ENCODE data around the gene AFF4. TPM values are rescaled to one million over a fixed set of nuclear protein-coding genes. Genes with fewer than 3 reads are reported as not detected.

Gene AFF4
- total RNA-seq, 1 experiment from 2014 or later = 58.1 TPM

DNA sequence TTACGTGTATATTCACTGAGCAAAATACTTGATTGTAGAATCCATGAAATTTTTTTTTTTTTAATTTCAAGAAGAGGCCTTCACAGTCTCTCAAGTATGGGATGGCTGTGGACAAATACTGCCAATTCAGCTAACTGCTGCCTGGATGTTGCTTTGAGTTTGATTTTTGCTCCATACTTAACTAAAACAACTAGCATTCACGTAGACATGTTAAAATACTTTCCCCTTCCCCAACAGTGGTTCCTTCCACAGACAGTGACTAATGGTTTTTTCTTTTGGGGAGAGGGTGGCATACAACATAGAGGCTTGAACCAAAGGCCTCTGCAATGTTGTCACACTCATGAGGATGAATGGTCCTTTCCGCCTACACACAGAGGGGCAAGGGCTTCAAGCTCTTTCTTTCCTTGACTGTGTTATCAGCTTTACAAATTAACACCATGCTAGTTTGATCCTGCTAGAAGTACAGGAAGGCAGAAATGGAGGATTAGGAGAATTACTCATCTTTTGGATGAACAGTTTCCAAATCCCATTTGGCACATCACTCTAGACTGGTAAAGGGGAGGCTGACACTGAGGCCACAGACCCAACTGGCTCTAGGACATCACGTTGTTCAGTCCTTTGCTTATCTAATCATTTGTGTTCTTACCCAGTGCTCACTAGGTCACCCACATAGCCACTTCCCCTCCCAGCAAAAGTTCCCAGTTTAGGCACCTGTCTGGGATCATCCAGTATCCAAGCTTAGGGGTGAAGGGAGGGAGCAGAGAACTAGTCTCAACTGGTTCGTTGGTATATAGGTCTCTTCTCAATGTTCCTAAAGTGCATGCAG lies 91.8 kb downstream of the AFF4 start:
- TF ChIP-seq, protein P1, sequence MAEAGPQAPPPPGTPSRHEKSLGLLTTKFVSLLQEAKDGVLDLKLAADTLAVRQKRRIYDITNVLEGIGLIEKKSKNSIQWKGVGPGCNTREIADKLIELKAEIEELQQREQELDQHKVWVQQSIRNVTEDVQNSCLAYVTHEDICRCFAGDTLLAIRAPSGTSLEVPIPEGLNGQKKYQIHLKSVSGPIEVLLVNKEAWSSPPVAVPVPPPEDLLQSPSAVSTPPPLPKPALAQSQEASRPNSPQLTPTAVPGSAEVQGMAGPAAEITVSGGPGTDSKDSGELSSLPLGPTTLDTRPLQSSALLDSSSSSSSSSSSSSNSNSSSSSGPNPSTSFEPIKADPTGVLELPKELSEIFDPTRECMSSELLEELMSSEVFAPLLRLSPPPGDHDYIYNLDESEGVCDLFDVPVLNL (CRISPR knock-in tag; IDR thresholded peaks at IDR 0.05; ENCODE audit: borderline replicate concordance, low read depth) = no peak
- TF ChIP-seq GABPB1 (CRISPR knock-in tag; IDR thresholded peaks at IDR 0.05) = no peak
- no peak for TF ChIP-seq SP1 (CRISPR knock-in tag; conservative IDR thresholded peaks at IDR 0.05)
- no peak for TF ChIP-seq NFE2L1 (CRISPR knock-in tag; IDR thresholded peaks at IDR 0.05)
- TF ChIP-seq, protein P2, sequence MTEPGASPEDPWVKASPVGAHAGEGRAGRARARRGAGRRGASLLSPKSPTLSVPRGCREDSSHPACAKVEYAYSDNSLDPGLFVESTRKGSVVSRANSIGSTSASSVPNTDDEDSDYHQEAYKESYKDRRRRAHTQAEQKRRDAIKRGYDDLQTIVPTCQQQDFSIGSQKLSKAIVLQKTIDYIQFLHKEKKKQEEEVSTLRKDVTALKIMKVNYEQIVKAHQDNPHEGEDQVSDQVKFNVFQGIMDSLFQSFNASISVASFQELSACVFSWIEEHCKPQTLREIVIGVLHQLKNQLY (CRISPR knock-in tag; IDR thresholded peaks at IDR 0.05) = no peak
- no peak overlapping the region for H3K4me3 Mint-ChIP-seq
- peaks cover 7% of the 10 kb centered on the region for H3K4me1 Mint-ChIP-seq
- no peak overlapping the region for H3K27ac Mint-ChIP-seq
- peaks cover 27% of the 10 kb centered on the region for H3K36me3 Mint-ChIP-seq
- POLR2A ChIA-PET = no interaction called here
- ATAC-seq = no peak
- H3K9me3 Mint-ChIP-seq = no peaks in the 10 kb centered on the region
- H3K27me3 Mint-ChIP-seq (ENCODE audit: low read depth) = no peaks in the 10 kb centered on the region
- no peak for DNase-seq (ENCODE audit: low spot score)
- CTCF ChIA-PET = interaction anchor here (1.3 to 1.8 kb wide), 2 partner anchors 37 to 52 kb away, joined by 3 to 7 read pairs; no protein-coding TSS in a partner anchor

DNA sequence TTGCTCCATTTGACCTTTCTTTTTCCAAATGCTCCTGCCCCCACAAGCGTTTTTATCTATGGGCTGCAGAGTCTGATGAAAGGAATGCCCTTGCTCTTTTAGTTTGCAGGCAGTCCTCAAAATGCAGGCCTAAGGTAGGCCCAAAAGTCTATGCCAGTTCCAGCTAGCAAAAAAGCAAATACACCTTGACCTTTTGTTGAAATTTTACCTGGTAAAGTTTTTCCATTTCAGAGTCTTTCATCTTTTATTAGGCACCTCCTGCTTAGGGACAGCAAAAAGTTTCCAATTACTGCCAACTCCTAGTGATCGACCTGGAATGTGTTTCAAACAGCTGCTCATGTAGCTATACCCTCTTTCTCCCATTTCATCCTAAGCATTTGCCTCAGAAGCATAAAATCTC lies 92.6 kb downstream of the AFF4 start:
- Mint-ChIP-seq H3K9me3 (no peaks in the 10 kb centered on the region), H3K4me1 (peaks cover 10% of the 10 kb centered on the region), H3K36me3 (peaks cover 27% of the 10 kb centered on the region), H3K27me3 (ENCODE audit: low read depth) (no peaks in the 10 kb centered on the region), H3K4me3 (no peak overlapping the region), H3K27ac (peak overlapping the region; percentile 32; the same call in 1 of the 2 replicates)
- ChIA-PET POLR2A (no interaction called here), CTCF (interaction anchor here (1.8 kb wide), 1 partner anchor 51 kb away, joined by 7 read pairs; no protein-coding TSS in a partner anchor)
- DNase-seq (ENCODE audit: low spot score) = no peak
- no peak for ATAC-seq
- TF ChIP-seq ATF1 (CRISPR knock-in tag; IDR thresholded peaks at IDR 0.05) (no peak), GTF2I (CRISPR knock-in tag; conservative IDR thresholded peaks at IDR 0.05) (no peak), PRRX2 (CRISPR knock-in tag; IDR thresholded peaks at IDR 0.05) (no peak), ZNF423 (CRISPR knock-in tag; IDR thresholded peaks at IDR 0.05) (no peak)
- TF ChIP-seq, protein P3, sequence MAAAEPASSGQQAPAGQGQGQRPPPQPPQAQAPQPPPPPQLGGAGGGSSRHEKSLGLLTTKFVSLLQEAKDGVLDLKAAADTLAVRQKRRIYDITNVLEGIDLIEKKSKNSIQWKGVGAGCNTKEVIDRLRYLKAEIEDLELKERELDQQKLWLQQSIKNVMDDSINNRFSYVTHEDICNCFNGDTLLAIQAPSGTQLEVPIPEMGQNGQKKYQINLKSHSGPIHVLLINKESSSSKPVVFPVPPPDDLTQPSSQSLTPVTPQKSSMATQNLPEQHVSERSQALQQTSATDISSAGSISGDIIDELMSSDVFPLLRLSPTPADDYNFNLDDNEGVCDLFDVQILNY (CRISPR knock-in tag; IDR thresholded peaks at IDR 0.05) = no peak
- TF ChIP-seq, protein P4, sequence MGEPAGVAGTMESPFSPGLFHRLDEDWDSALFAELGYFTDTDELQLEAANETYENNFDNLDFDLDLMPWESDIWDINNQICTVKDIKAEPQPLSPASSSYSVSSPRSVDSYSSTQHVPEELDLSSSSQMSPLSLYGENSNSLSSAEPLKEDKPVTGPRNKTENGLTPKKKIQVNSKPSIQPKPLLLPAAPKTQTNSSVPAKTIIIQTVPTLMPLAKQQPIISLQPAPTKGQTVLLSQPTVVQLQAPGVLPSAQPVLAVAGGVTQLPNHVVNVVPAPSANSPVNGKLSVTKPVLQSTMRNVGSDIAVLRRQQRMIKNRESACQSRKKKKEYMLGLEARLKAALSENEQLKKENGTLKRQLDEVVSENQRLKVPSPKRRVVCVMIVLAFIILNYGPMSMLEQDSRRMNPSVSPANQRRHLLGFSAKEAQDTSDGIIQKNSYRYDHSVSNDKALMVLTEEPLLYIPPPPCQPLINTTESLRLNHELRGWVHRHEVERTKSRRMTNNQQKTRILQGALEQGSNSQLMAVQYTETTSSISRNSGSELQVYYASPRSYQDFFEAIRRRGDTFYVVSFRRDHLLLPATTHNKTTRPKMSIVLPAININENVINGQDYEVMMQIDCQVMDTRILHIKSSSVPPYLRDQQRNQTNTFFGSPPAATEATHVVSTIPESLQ (CRISPR knock-in tag; IDR thresholded peaks at IDR 0.05) = no peak
- TF ChIP-seq, protein P5, sequence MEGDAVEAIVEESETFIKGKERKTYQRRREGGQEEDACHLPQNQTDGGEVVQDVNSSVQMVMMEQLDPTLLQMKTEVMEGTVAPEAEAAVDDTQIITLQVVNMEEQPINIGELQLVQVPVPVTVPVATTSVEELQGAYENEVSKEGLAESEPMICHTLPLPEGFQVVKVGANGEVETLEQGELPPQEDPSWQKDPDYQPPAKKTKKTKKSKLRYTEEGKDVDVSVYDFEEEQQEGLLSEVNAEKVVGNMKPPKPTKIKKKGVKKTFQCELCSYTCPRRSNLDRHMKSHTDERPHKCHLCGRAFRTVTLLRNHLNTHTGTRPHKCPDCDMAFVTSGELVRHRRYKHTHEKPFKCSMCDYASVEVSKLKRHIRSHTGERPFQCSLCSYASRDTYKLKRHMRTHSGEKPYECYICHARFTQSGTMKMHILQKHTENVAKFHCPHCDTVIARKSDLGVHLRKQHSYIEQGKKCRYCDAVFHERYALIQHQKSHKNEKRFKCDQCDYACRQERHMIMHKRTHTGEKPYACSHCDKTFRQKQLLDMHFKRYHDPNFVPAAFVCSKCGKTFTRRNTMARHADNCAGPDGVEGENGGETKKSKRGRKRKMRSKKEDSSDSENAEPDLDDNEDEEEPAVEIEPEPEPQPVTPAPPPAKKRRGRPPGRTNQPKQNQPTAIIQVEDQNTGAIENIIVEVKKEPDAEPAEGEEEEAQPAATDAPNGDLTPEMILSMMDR (IDR thresholded peaks at IDR 0.05) = no peak
- TF ChIP-seq, protein P6, sequence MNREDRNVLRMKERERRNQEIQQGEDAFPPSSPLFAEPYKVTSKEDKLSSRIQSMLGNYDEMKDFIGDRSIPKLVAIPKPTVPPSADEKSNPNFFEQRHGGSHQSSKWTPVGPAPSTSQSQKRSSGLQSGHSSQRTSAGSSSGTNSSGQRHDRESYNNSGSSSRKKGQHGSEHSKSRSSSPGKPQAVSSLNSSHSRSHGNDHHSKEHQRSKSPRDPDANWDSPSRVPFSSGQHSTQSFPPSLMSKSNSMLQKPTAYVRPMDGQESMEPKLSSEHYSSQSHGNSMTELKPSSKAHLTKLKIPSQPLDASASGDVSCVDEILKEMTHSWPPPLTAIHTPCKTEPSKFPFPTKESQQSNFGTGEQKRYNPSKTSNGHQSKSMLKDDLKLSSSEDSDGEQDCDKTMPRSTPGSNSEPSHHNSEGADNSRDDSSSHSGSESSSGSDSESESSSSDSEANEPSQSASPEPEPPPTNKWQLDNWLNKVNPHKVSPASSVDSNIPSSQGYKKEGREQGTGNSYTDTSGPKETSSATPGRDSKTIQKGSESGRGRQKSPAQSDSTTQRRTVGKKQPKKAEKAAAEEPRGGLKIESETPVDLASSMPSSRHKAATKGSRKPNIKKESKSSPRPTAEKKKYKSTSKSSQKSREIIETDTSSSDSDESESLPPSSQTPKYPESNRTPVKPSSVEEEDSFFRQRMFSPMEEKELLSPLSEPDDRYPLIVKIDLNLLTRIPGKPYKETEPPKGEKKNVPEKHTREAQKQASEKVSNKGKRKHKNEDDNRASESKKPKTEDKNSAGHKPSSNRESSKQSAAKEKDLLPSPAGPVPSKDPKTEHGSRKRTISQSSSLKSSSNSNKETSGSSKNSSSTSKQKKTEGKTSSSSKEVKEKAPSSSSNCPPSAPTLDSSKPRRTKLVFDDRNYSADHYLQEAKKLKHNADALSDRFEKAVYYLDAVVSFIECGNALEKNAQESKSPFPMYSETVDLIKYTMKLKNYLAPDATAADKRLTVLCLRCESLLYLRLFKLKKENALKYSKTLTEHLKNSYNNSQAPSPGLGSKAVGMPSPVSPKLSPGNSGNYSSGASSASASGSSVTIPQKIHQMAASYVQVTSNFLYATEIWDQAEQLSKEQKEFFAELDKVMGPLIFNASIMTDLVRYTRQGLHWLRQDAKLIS (CRISPR knock-in tag; IDR thresholded peaks at IDR 0.05; ENCODE audit: borderline replicate concordance) = no peak
- TF ChIP-seq, protein P7, sequence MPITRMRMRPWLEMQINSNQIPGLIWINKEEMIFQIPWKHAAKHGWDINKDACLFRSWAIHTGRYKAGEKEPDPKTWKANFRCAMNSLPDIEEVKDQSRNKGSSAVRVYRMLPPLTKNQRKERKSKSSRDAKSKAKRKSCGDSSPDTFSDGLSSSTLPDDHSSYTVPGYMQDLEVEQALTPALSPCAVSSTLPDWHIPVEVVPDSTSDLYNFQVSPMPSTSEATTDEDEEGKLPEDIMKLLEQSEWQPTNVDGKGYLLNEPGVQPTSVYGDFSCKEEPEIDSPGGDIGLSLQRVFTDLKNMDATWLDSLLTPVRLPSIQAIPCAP (CRISPR knock-in tag; IDR thresholded peaks at IDR 0.05) = no peak
- TF ChIP-seq, protein P8, sequence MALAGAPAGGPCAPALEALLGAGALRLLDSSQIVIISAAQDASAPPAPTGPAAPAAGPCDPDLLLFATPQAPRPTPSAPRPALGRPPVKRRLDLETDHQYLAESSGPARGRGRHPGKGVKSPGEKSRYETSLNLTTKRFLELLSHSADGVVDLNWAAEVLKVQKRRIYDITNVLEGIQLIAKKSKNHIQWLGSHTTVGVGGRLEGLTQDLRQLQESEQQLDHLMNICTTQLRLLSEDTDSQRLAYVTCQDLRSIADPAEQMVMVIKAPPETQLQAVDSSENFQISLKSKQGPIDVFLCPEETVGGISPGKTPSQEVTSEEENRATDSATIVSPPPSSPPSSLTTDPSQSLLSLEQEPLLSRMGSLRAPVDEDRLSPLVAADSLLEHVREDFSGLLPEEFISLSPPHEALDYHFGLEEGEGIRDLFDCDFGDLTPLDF (CRISPR knock-in tag; IDR thresholded peaks at IDR 0.05) = no peak
- TF ChIP-seq, protein P9, sequence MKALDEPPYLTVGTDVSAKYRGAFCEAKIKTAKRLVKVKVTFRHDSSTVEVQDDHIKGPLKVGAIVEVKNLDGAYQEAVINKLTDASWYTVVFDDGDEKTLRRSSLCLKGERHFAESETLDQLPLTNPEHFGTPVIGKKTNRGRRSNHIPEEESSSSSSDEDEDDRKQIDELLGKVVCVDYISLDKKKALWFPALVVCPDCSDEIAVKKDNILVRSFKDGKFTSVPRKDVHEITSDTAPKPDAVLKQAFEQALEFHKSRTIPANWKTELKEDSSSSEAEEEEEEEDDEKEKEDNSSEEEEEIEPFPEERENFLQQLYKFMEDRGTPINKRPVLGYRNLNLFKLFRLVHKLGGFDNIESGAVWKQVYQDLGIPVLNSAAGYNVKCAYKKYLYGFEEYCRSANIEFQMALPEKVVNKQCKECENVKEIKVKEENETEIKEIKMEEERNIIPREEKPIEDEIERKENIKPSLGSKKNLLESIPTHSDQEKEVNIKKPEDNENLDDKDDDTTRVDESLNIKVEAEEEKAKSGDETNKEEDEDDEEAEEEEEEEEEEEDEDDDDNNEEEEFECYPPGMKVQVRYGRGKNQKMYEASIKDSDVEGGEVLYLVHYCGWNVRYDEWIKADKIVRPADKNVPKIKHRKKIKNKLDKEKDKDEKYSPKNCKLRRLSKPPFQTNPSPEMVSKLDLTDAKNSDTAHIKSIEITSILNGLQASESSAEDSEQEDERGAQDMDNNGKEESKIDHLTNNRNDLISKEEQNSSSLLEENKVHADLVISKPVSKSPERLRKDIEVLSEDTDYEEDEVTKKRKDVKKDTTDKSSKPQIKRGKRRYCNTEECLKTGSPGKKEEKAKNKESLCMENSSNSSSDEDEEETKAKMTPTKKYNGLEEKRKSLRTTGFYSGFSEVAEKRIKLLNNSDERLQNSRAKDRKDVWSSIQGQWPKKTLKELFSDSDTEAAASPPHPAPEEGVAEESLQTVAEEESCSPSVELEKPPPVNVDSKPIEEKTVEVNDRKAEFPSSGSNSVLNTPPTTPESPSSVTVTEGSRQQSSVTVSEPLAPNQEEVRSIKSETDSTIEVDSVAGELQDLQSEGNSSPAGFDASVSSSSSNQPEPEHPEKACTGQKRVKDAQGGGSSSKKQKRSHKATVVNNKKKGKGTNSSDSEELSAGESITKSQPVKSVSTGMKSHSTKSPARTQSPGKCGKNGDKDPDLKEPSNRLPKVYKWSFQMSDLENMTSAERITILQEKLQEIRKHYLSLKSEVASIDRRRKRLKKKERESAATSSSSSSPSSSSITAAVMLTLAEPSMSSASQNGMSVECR (CRISPR knock-in tag; IDR thresholded peaks at IDR 0.05; ENCODE audit: borderline replicate concordance) = no peak
